H1 (cell line): ENCODE results near the gene CHPF. TPM values are rescaled to one million over a fixed set of nuclear protein-coding genes. Genes with fewer than 3 reads are reported as not detected.

Experiments
- CTCF ChIA-PET: fragments of 300-600 bp; sonication (Branson Sonifier 250); formaldehyde crosslinking; loops from one replicate; lab custom pipeline; 2021; ENCODE audit not compliant: partially characterized antibody; lab: Charles Lee
- POLR2A ChIA-PET: fragments of 300-600 bp; sonication (Branson Sonifier 250); formaldehyde crosslinking; loops from one replicate; lab custom pipeline; 2021; ENCODE audit warnings: inconsistent platforms; ENCODE audit not compliant: partially characterized antibody; lab: Charles Lee
- DNase-seq, 2 experiments: peaks; one replicate each; pipeline versions ENCODE4 v3.0.0 to v3.0.0-alpha.2; 2010 to 2022; ENCODE audit warnings: low spot score in 2 of 2, low read depth in 1 of 2, mixed read lengths in 1 of 2
- FAIRE-seq: peaks from 2 replicates; lab custom pipeline; 2011; peaks lifted over from hg19 to GRCh38; lab: Jason Lieb, UNC
- H2AFZ ChIP-seq: 2 replicates; pipeline ENCODE4 v1.8.1; 2012; ENCODE audit warnings: low read length, inconsistent platforms
- H2AK5ac ChIP-seq: 2 replicates; pipeline ENCODE4 v1.6.1; 2013; ENCODE audit warnings: low read depth, low read length
- H2BK120ac ChIP-seq: replicated peaks from 2 replicates; pipeline ENCODE3; 2013; ENCODE audit warnings: low read depth, low read length, inconsistent platforms
- H2BK12ac ChIP-seq: 2 replicates; pipeline ENCODE4 v1.6.1; 2013; ENCODE audit warnings: low read depth, low read length
- H2BK15ac ChIP-seq: 2 replicates; pipeline ENCODE4 v1.6.1; 2013; ENCODE audit warnings: low read length
- H2BK20ac ChIP-seq: 2 replicates; pipeline ENCODE4 v1.6.1; 2013; ENCODE audit warnings: low read length
- H2BK5ac ChIP-seq: 2 replicates; pipeline ENCODE4 v1.6.1; 2013; ENCODE audit warnings: low read depth, low read length
- H3K14ac ChIP-seq: 2 replicates; pipeline ENCODE4 v1.6.1; 2013; ENCODE audit warnings: inconsistent platforms; ENCODE audit not compliant: insufficient read length
- H3K18ac ChIP-seq: 2 replicates; pipeline ENCODE4 v1.6.1; 2013; ENCODE audit warnings: low read length; ENCODE audit errors: extremely low read depth
- H3K23ac ChIP-seq: 2 replicates; pipeline ENCODE4 v1.6.1; 2013; ENCODE audit warnings: inconsistent platforms; ENCODE audit not compliant: insufficient read length
- H3K23me2 ChIP-seq: 2 replicates; pipeline ENCODE4 v1.6.1; 2013; ENCODE audit warnings: low read depth, low read length
- H3K27ac ChIP-seq: 2 replicates; pipeline ENCODE4 v1.6.1; 2011; ENCODE audit warnings: low read depth, low read length, inconsistent platforms
- H3K27me3 ChIP-seq, 4 experiments: replicated peaks in 1 of 4; 1 replicate in 1 of 4; 2 replicates in 3 of 4; pipeline versions ENCODE4 v1.6.1 to v1.8.1; 2011 to 2013; ENCODE audit warnings: low read length in 3 of 4, mild to moderate bottlenecking in 3 of 4, inconsistent platforms in 2 of 4, mixed read lengths in 2 of 4, moderate library complexity in 1 of 4; ENCODE audit not compliant: control insufficient read depth in 3 of 4, insufficient read depth in 3 of 4; ENCODE audit errors: extremely low read depth in 1 of 4
- H3K36me3 ChIP-seq, 4 experiments: 2 replicates each; pipeline versions ENCODE4 v1.6.1 to v1.8.1; 2011 to 2013; ENCODE audit warnings: mild to moderate bottlenecking in 4 of 4, low read length in 3 of 4, moderate library complexity in 2 of 4, control low read depth in 1 of 4, inconsistent platforms in 1 of 4; ENCODE audit not compliant: insufficient read depth in 4 of 4, control insufficient read depth in 2 of 4
- H3K4ac ChIP-seq: replicated peaks from 2 replicates; pipeline ENCODE3; 2013; ENCODE audit warnings: low read length, low read depth, mixed read lengths, inconsistent platforms; ENCODE audit not compliant: insufficient read length
- H3K4me1 ChIP-seq, 4 experiments: replicated peaks in 1 of 4; 1 replicate in 1 of 4; 2 replicates in 3 of 4; pipeline versions ENCODE4 v1.6.1 to v1.8.1; 2011 to 2013; ENCODE audit warnings: low read length in 3 of 4, inconsistent platforms in 2 of 4, mixed read lengths in 1 of 4; ENCODE audit not compliant: insufficient read depth in 4 of 4, control insufficient read depth in 3 of 4
- H3K4me2 ChIP-seq, 2 experiments: 2 replicates each; pipeline versions ENCODE4 v1.6.1 to v1.8.1; 2011 to 2013; ENCODE audit warnings: low read depth in 2 of 2, low read length in 2 of 2, control low read depth in 1 of 2, inconsistent platforms in 1 of 2, mild to moderate bottlenecking in 1 of 2; ENCODE audit not compliant: insufficient read depth in 1 of 2
- H3K4me3 ChIP-seq, 4 experiments: fragments of 200-600, 300-600 bp in 1 of 4; sonication (generic), shearing (Covaris generic), sonication (Bioruptor Twin) in 1 of 4; 2 replicates each; pipeline versions ENCODE4 v1.5.1 to v1.8.1; 2011 to 2016; ENCODE audit warnings: low read length in 4 of 4, low read depth in 3 of 4, control low read depth in 2 of 4, inconsistent platforms in 2 of 4, mild to moderate bottlenecking in 2 of 4, mixed read lengths in 1 of 4, moderate library complexity in 1 of 4; ENCODE audit not compliant: insufficient read depth in 2 of 4; ENCODE audit errors: extremely low read depth in 1 of 4
- H3K56ac ChIP-seq: replicated peaks from 2 replicates; pipeline ENCODE3; 2013; ENCODE audit warnings: low read depth, mild to moderate bottlenecking, mixed read lengths, low read length, inconsistent platforms; ENCODE audit not compliant: insufficient read length
- H3K79me1 ChIP-seq: 2 replicates; pipeline ENCODE4 v1.6.1; 2013; ENCODE audit warnings: low read depth, low read length, control low read depth
- H3K79me2 ChIP-seq, 2 experiments: 2 replicates each; pipeline versions ENCODE4 v1.6.1 to v1.8.1; 2012 to 2013; ENCODE audit warnings: low read length in 2 of 2, mild to moderate bottlenecking in 2 of 2, inconsistent platforms in 1 of 2; ENCODE audit not compliant: insufficient read depth in 2 of 2, control insufficient read depth in 1 of 2
- H3K9ac ChIP-seq, 4 experiments: replicated peaks in 1 of 4; 1 replicate in 1 of 4; 2 replicates in 3 of 4; pipeline versions ENCODE4 v1.6.1 to v1.8.1; 2011 to 2013; ENCODE audit warnings: low read depth in 3 of 4, low read length in 3 of 4, control low read depth in 2 of 4, mild to moderate bottlenecking in 2 of 4, moderate library complexity in 2 of 4, inconsistent platforms in 1 of 4; ENCODE audit errors: extremely low read depth in 1 of 4
- H3K9me3 ChIP-seq, 2 experiments: 2 replicates each; pipeline versions ENCODE4 v1.6.1 to v1.8.1; 2012 to 2013; ENCODE audit warnings: mild to moderate bottlenecking in 2 of 2, moderate library complexity in 2 of 2, control low read depth in 1 of 2, inconsistent platforms in 1 of 2, low read depth in 1 of 2, low read length in 1 of 2, mixed read lengths in 1 of 2; ENCODE audit not compliant: insufficient read depth in 2 of 2
- H4K20me1 ChIP-seq, 2 experiments: replicated peaks in 1 of 2; 2 replicates each; pipeline versions ENCODE3 to v1.8.1; 2011 to 2013; ENCODE audit warnings: inconsistent platforms in 2 of 2, low read length in 2 of 2, mild to moderate bottlenecking in 1 of 2; ENCODE audit not compliant: insufficient read depth in 2 of 2, control insufficient read depth in 1 of 2
- H4K5ac ChIP-seq: 2 replicates; pipeline ENCODE4 v1.6.1; 2013; ENCODE audit warnings: low read length, low read depth, mixed read lengths, inconsistent platforms; ENCODE audit not compliant: insufficient read length
- H4K8ac ChIP-seq: 2 replicates; pipeline ENCODE4 v1.8.0; 2013; ENCODE audit warnings: mild to moderate bottlenecking, moderate library complexity, low read length, inconsistent platforms; ENCODE audit not compliant: insufficient read depth; ENCODE audit errors: extremely low read depth
- H4K91ac ChIP-seq: replicated peaks from 2 replicates; pipeline ENCODE3; 2013; ENCODE audit warnings: low read length, mixed read lengths, inconsistent platforms; ENCODE audit not compliant: insufficient read length
- CHD1 ChIP-seq: IDR thresholded peaks from 2 replicates; pipeline ENCODE4 v1.6.1; 2012; ENCODE audit warnings: low read depth, low read length, improper control_type of control experiment
- KDM1A ChIP-seq: fragments of 200-600, 300-600 bp; sonication (generic); IDR thresholded peaks from 2 replicates; pipeline ENCODE4 v1.7.1; 2016; ENCODE audit warnings: mild to moderate bottlenecking, low read length, borderline replicate concordance
- POLR2A ChIP-seq, 2 experiments: IDR thresholded peaks; 1 replicate in 1 of 2; 2 replicates in 1 of 2; pipeline ENCODE4 v1.6.1; 2011; ENCODE audit warnings: low read depth in 2 of 2, low read length in 2 of 2, mild to moderate bottlenecking in 2 of 2; ENCODE audit errors: control extremely low read depth in 1 of 2
- SP2 ChIP-seq: IDR thresholded peaks from 2 replicates; pipeline ENCODE4 v1.6.1; 2012; ENCODE audit warnings: mild to moderate bottlenecking, low read length, inconsistent platforms
- TBP ChIP-seq: IDR thresholded peaks from 2 replicates; pipeline ENCODE4 v1.6.1; 2011; ENCODE audit warnings: low read depth, low read length, improper control_type of control experiment
- WGBS, 2 experiments: shearing (Covaris generic) in 1 of 2; methylation state at CpG; one replicate each; pipeline versions ENCODE4 v1.1.6 to v1.1.7; 2013 to 2015; ENCODE audit warnings: low lambda C conversion rate in 2 of 2, mixed read lengths in 2 of 2, inconsistent platforms in 1 of 2, low coverage in 1 of 2, missing lambda C conversion rate in 1 of 2; ENCODE audit not compliant: insufficient replicate concordance in 2 of 2, insufficient coverage in 1 of 2, insufficient read length in 1 of 2; ENCODE audit errors: extremely low coverage in 1 of 2, missing lambda C conversion rate in 1 of 2; 5-methylcytosine and 5-hydroxymethylcytosine counted together
- polyA plus RNA-seq, 7 experiments: library from polyadenylated mRNA; depleted of rRNA in 3 of 7; stranded (reverse) in 5 of 7; unstranded in 2 of 7; fragments of >200 nt in 5 of 7; fragments of 200-250 nt in 2 of 7; gene quantifications; 1 replicate in 5 of 7; 2 replicates in 1 of 7; 4 replicates in 1 of 7; pipeline versions ENCODE4 v1.2.1 to v1.2.3, GENCODE V29; 2011 to 2013; ENCODE audit warnings: missing spikeins in 2 of 7, mixed read lengths in 2 of 7
- total RNA-seq: library from RNA; stranded (reverse); fragmentation: NEBNext Ultra II Directional; extraction: Animal tissue kit (Norgen Biotek cat#: 25700); gene quantifications from 2 replicates; pipeline ENCODE4 v1.2.1, GENCODE V29; 2021

CHPF gene
- total and polyA plus RNA-seq, 2 of the 8 experiments (the other 6 are each of a cell fraction or from before 2014, with no cell fraction given), result 62.9 to 67.3 TPM

DNA sequence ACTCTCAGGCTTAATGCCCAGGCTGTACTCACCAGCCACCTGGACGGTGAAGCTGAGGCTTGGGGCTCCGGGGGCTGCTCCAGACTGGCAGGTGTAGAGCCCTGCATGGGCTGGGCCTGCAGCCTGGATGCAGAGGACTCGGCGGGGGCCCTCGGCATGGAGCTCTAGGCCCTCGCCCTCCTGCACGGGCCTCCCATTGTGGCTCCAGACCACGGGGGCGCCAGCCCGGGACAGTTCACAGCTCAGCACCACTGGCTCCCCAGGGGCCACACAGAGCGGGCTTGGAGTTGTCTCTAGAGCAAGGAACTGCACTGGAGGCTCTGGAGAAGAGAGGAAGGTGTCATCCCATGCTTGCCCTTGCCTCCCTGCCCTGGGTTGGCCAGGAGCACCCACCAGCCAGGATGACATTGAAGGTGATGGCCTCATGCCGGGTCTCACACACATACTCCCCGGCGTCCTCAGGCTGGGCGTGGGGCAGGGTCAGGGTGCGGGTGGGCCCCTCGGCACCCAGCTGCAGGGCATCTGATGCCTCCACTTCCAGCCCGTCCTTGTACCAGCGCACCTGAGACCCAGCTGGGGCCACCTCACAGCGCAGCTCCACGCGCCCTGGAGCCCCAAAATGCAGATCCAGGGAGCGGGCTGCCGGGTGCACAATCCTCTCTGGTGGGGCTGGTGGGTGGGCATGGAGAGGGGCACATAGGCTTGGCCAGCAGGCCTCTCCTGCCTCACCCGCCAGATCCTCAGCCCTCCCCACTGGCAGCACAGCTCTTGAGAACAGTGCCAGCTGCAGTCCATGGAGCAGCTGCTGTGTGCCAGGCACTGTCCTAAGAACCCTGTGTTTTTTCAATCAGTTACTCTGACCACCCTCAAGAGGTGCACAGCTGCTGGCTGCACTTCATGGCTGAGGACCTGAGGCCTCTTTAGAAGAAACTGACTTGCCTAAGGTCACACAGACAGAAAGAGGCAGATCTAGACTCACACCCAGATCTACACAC is 14.5 kb upstream of the CHPF start:
- H3K4me3 ChIP-seq, result no peak overlapping the region
- no peak overlapping the region for H3K23ac ChIP-seq
- no peaks in the 10 kb centered on the region for H3K79me1 ChIP-seq
- no peak overlapping the region for H2AFZ ChIP-seq
- ChIA-PET CTCF (interaction anchor here (0.9 to 19.7 kb wide), 12 partner anchors 7 to 154 kb away, joined by 3 to 293 read pairs (median 6); partner anchors contain the start of genes CHPF, OBSL1, STK11IP and TMEM198), POLR2A (interaction anchor here (0.9 to 17.5 kb wide), 5 partner anchors 10 to 72 kb away, joined by 3 to 293 read pairs (median 21); partner anchors contain the start of genes CHPF, INHA, OBSL1 and TMEM198)
- H3K27ac ChIP-seq, result no peak overlapping the region
- no peak overlapping the region for H3K4me2 ChIP-seq
- H3K9me3 ChIP-seq, result no peaks in the 10 kb centered on the region
- no peak overlapping the region for H4K8ac ChIP-seq
- H3K79me2 ChIP-seq, result no peaks in the 10 kb centered on the region
- no peak overlapping the region for H2AK5ac ChIP-seq
- peaks cover under 1% of the 10 kb centered on the region; the same call in 1 of the 2 replicates for H3K23me2 ChIP-seq
- H3K36me3 ChIP-seq, result peaks cover 0 to 13% (median 5%) of the 10 kb centered on the region in 4 experiments; a peak in 4 of 8 replicates
- H3K14ac ChIP-seq, result no peak overlapping the region
- H2BK20ac ChIP-seq, result no peak overlapping the region
- peak overlapping the region; percentile 39; the same call in 1 of the 2 replicates for H2BK12ac ChIP-seq
- H3K27me3 ChIP-seq, result peaks cover 0 to 11% (median 8%) of the 10 kb centered on the region in 4 experiments; a peak in 5 of 7 replicates
- no peak overlapping the region for H4K5ac ChIP-seq
- peaks cover 0 to 5% of the 10 kb centered on the region in 2 experiments for H4K20me1 ChIP-seq
- 95% methylated on average over 18 of the region's 25 CpGs; no CpG with 5 or more reads in 1 of the 2 experiments for WGBS, 2 experiments
- no peak overlapping the region for H3K18ac ChIP-seq
- no peak for DNase-seq
- no peak overlapping the region for H2BK120ac ChIP-seq
- no peak overlapping the region for H2BK15ac ChIP-seq
- peaks cover 0 to 37% (median 27%) of the 10 kb centered on the region in 4 experiments; a peak in 6 of 7 replicates for H3K4me1 ChIP-seq
- no peak overlapping the region for H3K4ac ChIP-seq
- H2BK5ac ChIP-seq, result no peak overlapping the region
- FAIRE-seq, result no peak
- no peak overlapping the region for H4K91ac ChIP-seq
- H3K56ac ChIP-seq, result no peak overlapping the region
- no peak overlapping the region for H3K9ac ChIP-seq
- no peak; a peak in 1 of 3 replicates for TF ChIP-seq POLR2A (IDR thresholded peaks at IDR 0.05; ENCODE audit: control extremely low read depth in 1 of 2, low read depth in 2 of 2, low read length in 2 of 2)
- no peak for TF ChIP-seq SP2
- TF ChIP-seq KDM1A, result no peak
- no peak for TF ChIP-seq TBP
- TF ChIP-seq CHD1, result no peak
